UCSD-AML1 (cell line): ENCODE data around the gene ARFGEF2.
"Not testable (repeated sequence)": the region's sequence is repeated elsewhere in the genome, so short reads cannot be mapped to it uniquely, and the experiment has no call there.

Experiments
- DNase-seq: peaks from one replicate; lab custom pipeline; 2025; ENCODE audit not compliant: unreplicated experiment; lab: John Stamatoyannopoulos, UW

The ARFGEF2 gene

GRCh38 chr20:49046087-49046900 lies 124.8 kb downstream of the ARFGEF2 start, which contains the start of gene CSE1L:
TSS of gene CSE1L (plus strand) at chr20:49046312. CDS start at chr20:49058464, 12,152 bp downstream.
- DNase-seq: peak; percentile 95

- no peak for DNase-seq
Observed at GRCh38 chr20:49052334-49052733, 130.8 kb downstream of the ARFGEF2 start.

GRCh38 chr20:49054056-49054643 lies 132.6 kb downstream of the ARFGEF2 start:
- DNase-seq: no peak

GRCh38 chr20:49063279-49063678 lies 141.8 kb downstream of the ARFGEF2 start:
- DNase-seq: no peak

GRCh38 chr20:49074521-49074920 lies 153.0 kb downstream of the ARFGEF2 start:
- DNase-seq: no peak

GRCh38 chr20:49078310-49078709 lies 156.8 kb downstream of the ARFGEF2 start:
- DNase-seq: no peak

GRCh38 chr20:49082295-49082694 lies 160.8 kb downstream of the ARFGEF2 start:
- DNase-seq: not testable (repeated sequence)
